Left ventricle myocardium inferior (tissue), 1 donor: ENCODE measurements around the gene GATAD2A. TPM values are rescaled to one million over a fixed set of nuclear protein-coding genes. Genes with fewer than 3 reads are reported as not detected.

Source experiments
- DNase-seq: peaks from one replicate; pipeline ENCODE4 v3.0.0-alpha.2; 2020
- H3K27ac ChIP-seq: fragments of 200-600 bp; replicated peaks from 2 replicates; pipeline ENCODE4 v1.8.0; 2021
- H3K27me3 ChIP-seq: fragments of 200-600 bp; 2 replicates; pipeline ENCODE4 v1.8.0; 2021; ENCODE audit warnings: low read depth
- H3K36me3 ChIP-seq: fragments of 200-600 bp; 2 replicates; pipeline ENCODE4 v1.8.0; 2021
- H3K4me1 ChIP-seq: fragments of 200-600 bp; 2 replicates; pipeline ENCODE4 v1.8.0; 2021
- H3K4me3 ChIP-seq: fragments of 200-600 bp; 2 replicates; pipeline ENCODE4 v1.8.0; 2021; ENCODE audit warnings: mild to moderate bottlenecking, moderate library complexity
- H3K9me3 ChIP-seq: fragments of 200-600 bp; replicated peaks from 2 replicates; pipeline ENCODE4 v1.8.0; 2021
- CTCF ChIP-seq: fragments of 200-600 bp; IDR thresholded peaks from 2 replicates; pipeline ENCODE4 v1.8.0; 2021; ENCODE audit warnings: antibody characterized with exemption, mild to moderate bottlenecking, borderline replicate concordance
- intact Hi-C: fragments of 100-400 bp; cut with micrococcal nuclease; formaldehyde crosslinking; loops from one replicate; pipeline ENCODE4 v1.11.0; 2022
- total RNA-seq: library from RNA; stranded (reverse); fragmentation: NEBNext Ultra II Directional; extraction: Animal tissue kit (Norgen Biotek cat#: 25700); gene quantifications from one replicate; pipeline ENCODE4 v1.2.1, GENCODE V29; 2021
- donor health status: DM: no; HTN: yes; CAD: no; lungs with severe emphysema.

GATAD2A gene
- total RNA-seq, 1 donor from 2014 or later: 24.1 TPM

- H3K4me1 ChIP-seq: peaks cover 57% of the 10 kb centered on the region
- no peaks in the 10 kb centered on the region for H3K27me3 ChIP-seq
- H3K9me3 ChIP-seq: no peaks in the 10 kb centered on the region
- no peak overlapping the region for H3K27ac ChIP-seq
- H3K36me3 ChIP-seq: peaks cover 38% of the 10 kb centered on the region
- DNase-seq: no peak
- TF ChIP-seq CTCF: no peak
- H3K4me3 ChIP-seq: no peak overlapping the region
- intact Hi-C loops: no loop called here
These were observed 120.3 kb downstream of the GATAD2A start for GRCh38 chr19:19525611-19526380.

- H3K9me3 ChIP-seq: no peaks in the 10 kb centered on the region
- no peak for TF ChIP-seq CTCF
- H3K36me3 ChIP-seq: peaks cover 36% of the 10 kb centered on the region
- peaks cover 54% of the 10 kb centered on the region for H3K4me1 ChIP-seq
- intact Hi-C loops: no loop called here
- no peak overlapping the region for H3K4me3 ChIP-seq
- no peaks in the 10 kb centered on the region for H3K27me3 ChIP-seq
- no peak for DNase-seq
- no peak overlapping the region for H3K27ac ChIP-seq
These were observed 121.3 kb downstream of the GATAD2A start for GRCh38 chr19:19526581-19527370.

DNA sequence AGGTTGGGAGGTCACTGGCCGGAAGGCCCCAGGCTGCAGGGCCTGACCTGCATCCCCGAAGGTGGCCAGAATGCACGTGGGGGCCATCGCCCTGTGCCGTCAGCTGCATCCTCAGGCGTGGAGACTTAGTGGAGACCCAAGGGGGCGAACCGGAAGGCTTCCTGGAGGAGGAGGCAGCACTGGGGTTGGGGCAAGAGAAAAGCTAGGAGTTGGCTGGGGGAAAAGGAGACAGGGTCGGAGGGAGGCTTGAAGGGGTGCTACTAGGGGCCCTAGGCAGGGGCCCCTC lies 121.8 kb downstream of the GATAD2A start:
- H3K27ac ChIP-seq: no peak overlapping the region
- peaks cover 36% of the 10 kb centered on the region for H3K36me3 ChIP-seq
- no peak overlapping the region for H3K4me3 ChIP-seq
- peaks cover 59% of the 10 kb centered on the region for H3K4me1 ChIP-seq
- DNase-seq: no peak
- TF ChIP-seq CTCF: no peak
- no peaks in the 10 kb centered on the region for H3K9me3 ChIP-seq
- H3K27me3 ChIP-seq: no peaks in the 10 kb centered on the region
- intact Hi-C loops: no loop called here

GRCh38 chr19:19527674-19528625 lies 122.5 kb downstream of the GATAD2A start:
- intact Hi-C loops: no loop called here
- Histone ChIP-seq H3K9me3 (no peaks in the 10 kb centered on the region), H3K4me3 (no peak overlapping the region), H3K27me3 (no peaks in the 10 kb centered on the region), H3K27ac (no peak overlapping the region), H3K4me1 (peaks cover 57% of the 10 kb centered on the region), H3K36me3 (peaks cover 36% of the 10 kb centered on the region)
- DNase-seq: no peak
- TF ChIP-seq CTCF: no peak
